A549 (cell line): ENCODE data around the gene CLEC2L.

ENCODE experiments used
- EP300 ChIP-seq, 2 experiments: fragments of >200 bp; sonication (Bioruptor Twin); formaldehyde crosslinking; IDR thresholded peaks; 2 replicates in 1 of 2; 3 replicates in 1 of 2; pipeline ENCODE4 v1.6.1; 2016 to 2017
- FOSB ChIP-seq: fragments of 250-450 bp; sonication (Bioruptor Pico); IDR thresholded peaks from 2 replicates; pipeline ENCODE4 v1.5.0; 2020; ENCODE audit warnings: mild to moderate bottlenecking, moderate library complexity
- KDM1A ChIP-seq: fragments of 200-600 bp; sonication (generic); IDR thresholded peaks from 2 replicates; pipeline ENCODE4 v1.6.1; 2016; ENCODE audit warnings: low read depth, mild to moderate bottlenecking
- MAFK ChIP-seq: fragments of 450-650 bp; IDR thresholded peaks from 2 replicates; pipeline ENCODE4 v1.6.1; 2014; ENCODE audit not compliant: partially characterized antibody
- MYC ChIP-seq: IDR thresholded peaks from 2 replicates; pipeline ENCODE4 v1.6.1; 2012; ENCODE audit warnings: mild to moderate bottlenecking, inconsistent platforms, low read length, improper control_type of control experiment, borderline replicate concordance
- POLR2A ChIP-seq: IDR thresholded peaks from 2 replicates; pipeline ENCODE4 v1.6.1; 2012; ENCODE audit warnings: mild to moderate bottlenecking, low read length
- RFX5 ChIP-seq: fragments of 450-650 bp; IDR thresholded peaks from 2 replicates; pipeline ENCODE4 v1.7.1; 2014; ENCODE audit warnings: antibody characterized with exemption, mild to moderate bottlenecking, moderate library complexity
- RNF2 ChIP-seq: fragments of 200-600 bp; sonication (generic); IDR thresholded peaks from 2 replicates; pipeline ENCODE4 v1.6.1; 2016; ENCODE audit warnings: low read depth, mild to moderate bottlenecking, antibody characterized with exemption, moderate library complexity, borderline replicate concordance
- ZC3H11A ChIP-seq: fragments of 450-650 bp; IDR thresholded peaks from 2 replicates; pipeline ENCODE4 v1.6.1; 2014; ENCODE audit warnings: antibody characterized with exemption, mild to moderate bottlenecking
- TF ChIP-seq, protein P1 (sequence below): fragments of >200 bp; sonication (Bioruptor Twin); formaldehyde crosslinking; IDR thresholded peaks from 3 replicates; pipeline ENCODE4 v1.5.1; 2016

DNA sequence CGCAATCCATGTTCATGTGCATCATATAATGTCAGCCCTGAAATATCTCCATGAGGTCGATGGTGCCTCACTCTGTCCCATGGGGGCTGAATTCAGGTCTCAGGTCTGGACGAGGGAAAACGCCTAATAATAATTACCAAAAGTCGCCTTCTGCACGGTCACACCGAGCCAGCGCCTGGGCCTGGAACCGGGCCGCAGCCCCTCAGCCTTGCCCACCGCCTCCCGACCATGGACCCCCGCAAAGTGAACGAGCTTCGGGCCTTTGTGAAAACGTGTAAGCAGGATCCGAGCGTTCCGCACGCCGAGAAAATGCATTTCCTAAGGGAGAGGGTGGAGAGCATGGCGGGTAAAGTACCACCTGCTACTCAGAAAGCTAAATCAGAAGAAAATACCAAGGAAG lies 21.3 kb upstream of the CLEC2L start:
- no peak for TF ChIP-seq RNF2
- no peak for TF ChIP-seq MYC
- TF ChIP-seq ZC3H11A: no peak
- no peak for TF ChIP-seq RFX5
- TF ChIP-seq FOSB (CRISPR knock-in tag): no peak
- no peak for TF ChIP-seq KDM1A
- no peak for TF ChIP-seq EP300 (IDR thresholded peaks at IDR 0.05)
- TF ChIP-seq, protein P1, sequence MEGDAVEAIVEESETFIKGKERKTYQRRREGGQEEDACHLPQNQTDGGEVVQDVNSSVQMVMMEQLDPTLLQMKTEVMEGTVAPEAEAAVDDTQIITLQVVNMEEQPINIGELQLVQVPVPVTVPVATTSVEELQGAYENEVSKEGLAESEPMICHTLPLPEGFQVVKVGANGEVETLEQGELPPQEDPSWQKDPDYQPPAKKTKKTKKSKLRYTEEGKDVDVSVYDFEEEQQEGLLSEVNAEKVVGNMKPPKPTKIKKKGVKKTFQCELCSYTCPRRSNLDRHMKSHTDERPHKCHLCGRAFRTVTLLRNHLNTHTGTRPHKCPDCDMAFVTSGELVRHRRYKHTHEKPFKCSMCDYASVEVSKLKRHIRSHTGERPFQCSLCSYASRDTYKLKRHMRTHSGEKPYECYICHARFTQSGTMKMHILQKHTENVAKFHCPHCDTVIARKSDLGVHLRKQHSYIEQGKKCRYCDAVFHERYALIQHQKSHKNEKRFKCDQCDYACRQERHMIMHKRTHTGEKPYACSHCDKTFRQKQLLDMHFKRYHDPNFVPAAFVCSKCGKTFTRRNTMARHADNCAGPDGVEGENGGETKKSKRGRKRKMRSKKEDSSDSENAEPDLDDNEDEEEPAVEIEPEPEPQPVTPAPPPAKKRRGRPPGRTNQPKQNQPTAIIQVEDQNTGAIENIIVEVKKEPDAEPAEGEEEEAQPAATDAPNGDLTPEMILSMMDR: no peak
- TF ChIP-seq MAFK: no peak
- no peak for TF ChIP-seq POLR2A
